ENCODE data around the gene COQ3.

The COQ3 gene

GRCh38 chr6:99432877-99433276 is 38.9 kb upstream of the COQ3 start:
- TF ChIP-seq CREB5 (CRISPR knock-in tag; IDR thresholded peaks at IDR 0.05; ENCODE audit: low read depth) = no peak
- TF ChIP-seq ZFP30 (CRISPR knock-in tag; IDR thresholded peaks at IDR 0.05) = no peak
- no peak for TF ChIP-seq TSHZ2 (CRISPR knock-in tag; IDR thresholded peaks at IDR 0.05)
- no peak for TF ChIP-seq CSDC2 (CRISPR knock-in tag; IDR thresholded peaks at IDR 0.05)
- no peak for TF ChIP-seq TOX (CRISPR knock-in tag; IDR thresholded peaks at IDR 0.05; ENCODE audit: borderline replicate concordance)
- TF ChIP-seq TCF4 (CRISPR knock-in tag; IDR thresholded peaks at IDR 0.05; ENCODE audit: borderline replicate concordance) = no peak
- no peak for TF ChIP-seq GLIS3 (CRISPR knock-in tag; IDR thresholded peaks at IDR 0.05)
- no peak for TF ChIP-seq ARNTL (CRISPR knock-in tag; IDR thresholded peaks at IDR 0.05; ENCODE audit: borderline replicate concordance, low read depth)
- no peak for ATAC-seq

- no peak for ATAC-seq
- TF ChIP-seq ZNF565 (CRISPR knock-in tag; conservative IDR thresholded peaks at IDR 0.05; ENCODE audit: low read depth) = no peak
- TF ChIP-seq OSR1 (CRISPR knock-in tag; IDR thresholded peaks at IDR 0.05) = no peak
- TF ChIP-seq TCF4 (CRISPR knock-in tag; IDR thresholded peaks at IDR 0.05; ENCODE audit: borderline replicate concordance) = no peak
- no peak for TF ChIP-seq POU6F1 (CRISPR knock-in tag; IDR thresholded peaks at IDR 0.05; ENCODE audit: borderline replicate concordance, low read depth)
Observed at GRCh38 chr6:99431901-99432300, 37.9 kb upstream of the COQ3 start.

GRCh38 chr6:99427988-99428387 is 34.0 kb upstream of the COQ3 start:
- no peak for ATAC-seq
- no peak for TF ChIP-seq BACH2 (CRISPR knock-in tag; IDR thresholded peaks at IDR 0.05; ENCODE audit: borderline replicate concordance)
- no peak for TF ChIP-seq ISL1 (CRISPR knock-in tag; IDR thresholded peaks at IDR 0.05)
- no peak for TF ChIP-seq ZC3H10 (CRISPR knock-in tag; IDR thresholded peaks at IDR 0.05)
- TF ChIP-seq ZFP30 (CRISPR knock-in tag; IDR thresholded peaks at IDR 0.05) = no peak
- TF ChIP-seq ESRRG (CRISPR knock-in tag; IDR thresholded peaks at IDR 0.05) = no peak
- TF ChIP-seq TCF4 (CRISPR knock-in tag; IDR thresholded peaks at IDR 0.05; ENCODE audit: borderline replicate concordance) = no peak
- no peak for TF ChIP-seq CSDC2 (CRISPR knock-in tag; IDR thresholded peaks at IDR 0.05)
- TF ChIP-seq ZFP3 (CRISPR knock-in tag; IDR thresholded peaks at IDR 0.05) = no peak

- no peak for ATAC-seq
- TF ChIP-seq ZFP30 (CRISPR knock-in tag; IDR thresholded peaks at IDR 0.05) (no peak), OSR1 (CRISPR knock-in tag; IDR thresholded peaks at IDR 0.05) (no peak), ZNF565 (CRISPR knock-in tag; conservative IDR thresholded peaks at IDR 0.05; ENCODE audit: low read depth) (no peak), BACH2 (CRISPR knock-in tag; IDR thresholded peaks at IDR 0.05; ENCODE audit: borderline replicate concordance) (no peak), TSHZ2 (CRISPR knock-in tag; IDR thresholded peaks at IDR 0.05) (no peak), ZNF70 (CRISPR knock-in tag; IDR thresholded peaks at IDR 0.05) (no peak), ESRRG (CRISPR knock-in tag; IDR thresholded peaks at IDR 0.05) (no peak), ISL1 (CRISPR knock-in tag; IDR thresholded peaks at IDR 0.05) (no peak), POU6F1 (CRISPR knock-in tag; IDR thresholded peaks at IDR 0.05; ENCODE audit: borderline replicate concordance, low read depth) (no peak), GLIS3 (CRISPR knock-in tag; IDR thresholded peaks at IDR 0.05) (no peak), CREB5 (CRISPR knock-in tag; IDR thresholded peaks at IDR 0.05; ENCODE audit: low read depth) (no peak), ZNF8 (CRISPR knock-in tag; IDR thresholded peaks at IDR 0.05) (no peak), SNAI2 (CRISPR knock-in tag; IDR thresholded peaks at IDR 0.05) (no peak), CSDC2 (CRISPR knock-in tag; IDR thresholded peaks at IDR 0.05) (no peak), ZFP3 (CRISPR knock-in tag; IDR thresholded peaks at IDR 0.05) (no peak), CSRNP3 (CRISPR knock-in tag; IDR thresholded peaks at IDR 0.05) (no peak), PPARA (CRISPR knock-in tag; IDR thresholded peaks at IDR 0.05; ENCODE audit: borderline replicate concordance) (no peak)
Observed at GRCh38 chr6:99426451-99426757, 32.4 kb upstream of the COQ3 start.
